Glomerular endothelial cell (primary cell): ENCODE results near the gene HLA-DOB. TPM values are rescaled to one million over a fixed set of nuclear protein-coding genes. Genes with fewer than 3 reads are reported as not detected.

Experiments used
- DNase-seq: peaks from one replicate; pipeline ENCODE4 v3.0.0-alpha.2; 2011; ENCODE audit warnings: low read depth, low spot score; ENCODE audit errors: extremely low read depth
- total RNA-seq: library from RNA; depleted of rRNA; stranded (reverse); fragments of >200 nt; gene quantifications from 2 replicates; pipeline ENCODE4 v1.2.3, GENCODE V29; 2015

The HLA-DOB gene
- total RNA-seq, 1 donor from 2014 or later = 1.2 TPM

DNA sequence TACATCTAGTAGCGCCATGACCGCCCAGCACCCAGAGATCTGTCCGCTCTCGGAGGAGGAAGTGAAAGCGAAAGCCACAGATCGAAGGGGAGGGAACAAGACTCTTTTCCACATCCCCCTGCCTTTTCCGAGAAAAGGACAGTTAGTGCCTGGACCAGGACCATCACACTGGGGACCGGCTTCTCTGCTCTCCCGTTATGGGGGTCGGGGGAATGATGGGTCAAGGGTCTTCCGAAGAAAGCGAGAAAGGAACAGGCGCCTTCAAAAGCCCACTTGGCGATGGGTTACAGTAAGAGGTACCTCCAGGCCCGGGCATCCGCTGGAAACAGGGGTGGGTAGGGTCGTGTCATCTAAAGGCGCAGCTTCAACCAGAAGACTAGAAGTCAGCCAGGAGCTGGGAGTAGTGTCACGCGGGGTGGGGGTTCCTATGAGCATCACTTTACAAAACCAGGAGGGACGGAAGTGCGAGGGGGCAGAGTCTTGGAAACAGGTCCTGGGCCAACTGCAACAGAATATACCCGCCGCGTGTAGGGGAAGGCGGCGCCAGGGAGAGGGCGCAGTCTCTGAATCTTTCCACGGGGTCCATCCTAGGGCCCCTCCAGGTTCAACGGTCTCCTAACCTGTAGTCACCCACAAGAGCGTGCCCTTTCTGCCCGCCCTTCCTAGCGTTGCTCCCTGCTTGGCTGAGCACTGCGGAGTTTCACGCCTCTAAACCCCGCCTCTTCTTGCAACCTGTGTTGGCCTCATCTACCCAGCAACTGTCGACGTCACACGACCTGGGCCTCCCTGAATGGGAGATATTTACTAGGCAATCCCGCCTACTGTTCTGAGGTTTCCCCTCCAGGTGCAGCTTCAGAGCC is 27.4 kb upstream of the HLA-DOB start, which contains the start of gene PSMB8:
PSMB8 (minus strand) TSS at position 69 of the 860 bp plus-strand sequence; CDS start at position 18, 51 bp downstream.
- no peak for DNase-seq

DNA sequence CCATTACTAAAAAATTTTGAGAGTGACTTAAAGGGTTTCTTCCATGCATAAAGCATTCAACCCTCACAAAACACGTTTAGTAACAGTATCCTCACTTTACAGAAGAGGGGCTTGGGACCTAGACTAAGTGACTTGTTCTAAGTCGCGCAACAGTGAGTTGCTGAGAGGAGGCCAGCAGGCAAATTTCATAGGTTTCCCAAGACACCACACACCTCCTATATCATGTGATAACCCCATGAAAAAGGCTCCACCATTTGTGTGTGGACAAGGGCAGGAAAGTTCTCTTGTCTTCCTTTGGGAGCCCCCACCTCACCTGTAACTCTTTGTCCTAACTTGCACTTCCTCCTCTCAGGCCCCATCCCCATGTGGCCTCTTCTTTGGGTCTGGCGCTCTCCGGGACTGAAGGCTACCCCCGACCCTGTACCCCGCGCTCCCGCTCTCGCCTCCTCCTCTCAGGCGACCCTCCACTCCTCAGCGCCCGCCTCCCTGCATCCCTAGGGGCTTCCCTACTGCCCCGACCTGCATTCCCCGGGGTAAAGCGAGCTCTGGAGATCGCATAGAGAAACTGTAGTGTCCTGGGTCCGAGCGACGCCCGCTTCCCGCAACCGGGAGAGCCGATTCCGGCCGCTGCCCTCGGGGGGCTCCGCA is 26.7 kb upstream of the HLA-DOB start:
- DNase-seq = no peak

GRCh38 chr6:32842690-32843089 is 25.9 kb upstream of the HLA-DOB start:
- DNase-seq = no peak

GRCh38 chr6:32842021-32842650 is 25.3 kb upstream of the HLA-DOB start:
- DNase-seq = no peak

DNA sequence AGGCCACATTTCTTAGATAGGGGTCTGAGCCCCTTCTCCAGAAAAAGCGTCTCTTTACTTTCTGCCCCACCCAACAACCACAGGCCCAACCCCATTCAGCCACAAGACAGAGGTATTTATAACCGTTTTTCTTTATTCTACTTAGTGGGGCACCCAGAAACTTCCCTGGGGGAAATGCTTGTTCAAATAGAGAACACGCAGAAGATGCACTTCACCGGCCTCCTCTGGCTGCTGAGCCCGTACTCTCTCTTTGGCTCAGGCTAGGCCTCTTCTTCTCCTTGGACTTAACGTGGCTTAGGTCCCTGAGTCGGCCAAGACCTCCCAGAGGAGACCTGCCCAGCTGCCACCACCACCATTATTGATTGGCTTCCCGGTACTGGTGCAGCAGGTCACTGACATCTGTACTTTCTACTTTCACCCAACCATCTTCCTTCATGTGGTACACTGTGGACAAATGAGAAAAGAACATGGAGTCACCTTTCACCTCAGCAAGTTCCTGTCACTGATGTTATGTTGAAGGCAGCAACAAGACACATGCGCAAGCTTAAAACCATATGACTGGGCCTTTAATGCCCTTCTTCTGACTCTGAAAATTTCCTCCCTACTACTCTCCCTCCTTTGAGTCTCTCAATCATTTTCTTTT is 23.9 kb upstream of the HLA-DOB start:
- DNase-seq = no peak

- DNase-seq = no peak
Measured at GRCh38 chr6:32839356-32839755, 22.6 kb upstream of the HLA-DOB start.

- DNase-seq = no peak
Measured at GRCh38 chr6:32838114-32838958, 21.5 kb upstream of the HLA-DOB start, which contains the start of gene TAP2. Gene TAP2 (minus strand): TSS chr6:32838739. CDS start chr6:32838233, 506 bp downstream.

DNA sequence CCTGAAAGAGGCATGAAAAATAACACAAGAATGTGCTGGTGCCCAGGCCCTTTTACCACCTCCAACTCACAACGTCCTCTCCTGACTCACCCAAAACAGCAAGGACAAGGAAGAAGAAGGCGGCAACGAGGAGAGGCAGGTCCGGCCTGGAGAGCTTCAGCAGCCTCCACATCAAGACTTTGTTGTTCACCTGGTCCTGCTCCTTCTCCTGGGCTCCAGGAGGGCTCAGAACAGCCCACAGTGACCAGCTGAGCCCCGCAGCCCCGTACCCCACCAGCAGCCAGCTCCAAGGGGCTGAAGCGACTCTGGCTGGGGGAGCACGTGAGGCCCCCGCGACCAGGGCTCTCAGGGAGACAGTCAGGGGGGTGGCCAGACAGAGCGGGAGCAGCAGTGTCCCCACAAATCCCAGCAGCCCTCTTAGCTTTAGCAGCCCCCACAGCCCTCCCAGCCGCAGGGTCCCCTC is 20.9 kb upstream of the HLA-DOB start:
- no peak for DNase-seq

- DNase-seq = no peak
Measured at GRCh38 chr6:32836873-32837272, 20.1 kb upstream of the HLA-DOB start.

- DNase-seq = no peak
Measured at GRCh38 chr6:32835167-32835893, 18.5 kb upstream of the HLA-DOB start.

- DNase-seq = no peak
Measured at GRCh38 chr6:32833664-32834063, 16.9 kb upstream of the HLA-DOB start.

DNA sequence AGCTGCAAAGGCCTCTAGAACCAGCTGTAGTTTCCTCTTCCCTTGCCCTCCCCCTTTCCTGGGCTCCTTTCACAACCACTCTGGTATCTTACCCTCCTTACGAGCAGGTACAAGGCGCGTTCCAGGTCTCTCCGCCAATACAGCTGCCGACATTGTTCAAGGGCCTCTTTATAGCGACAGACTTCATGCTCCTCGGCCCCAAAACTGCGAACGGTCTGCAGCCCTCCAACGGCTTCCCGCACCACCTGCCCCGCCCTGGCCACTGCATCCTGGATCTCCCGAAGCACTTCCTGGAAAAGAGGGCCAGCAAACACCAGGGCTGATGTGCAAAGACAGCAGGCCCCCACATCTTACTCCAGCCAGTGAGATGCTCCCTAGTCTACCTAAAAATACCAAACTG is 15.7 kb upstream of the HLA-DOB start:
- DNase-seq = no peak

GRCh38 chr6:32830936-32831335 is 14.1 kb upstream of the HLA-DOB start:
- DNase-seq = no peak

DNA sequence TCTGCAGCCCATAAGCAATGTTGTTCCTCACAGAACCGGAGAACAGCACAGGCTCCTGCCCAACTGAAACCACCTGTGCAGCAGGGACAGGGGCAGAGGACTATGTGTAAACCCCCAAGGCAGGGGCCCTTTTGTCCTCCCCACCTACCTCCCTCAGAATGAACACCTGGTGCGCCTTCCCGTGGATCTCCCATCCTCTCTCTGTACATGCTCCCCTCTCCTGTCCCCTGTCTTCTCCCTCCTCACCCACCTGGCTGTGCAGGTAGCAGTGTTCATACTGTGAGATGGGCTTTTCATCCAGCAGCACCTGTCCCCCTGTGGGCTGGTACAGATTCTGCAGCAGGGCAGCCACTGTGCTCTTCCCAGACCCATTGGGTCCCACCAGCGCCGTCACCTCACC is 13.2 kb upstream of the HLA-DOB start:
- DNase-seq = no peak

GRCh38 chr6:32829495-32829894 is 12.7 kb upstream of the HLA-DOB start:
- no peak for DNase-seq

GRCh38 chr6:32827025-32827424 is 10.2 kb upstream of the HLA-DOB start:
- no peak for DNase-seq

- DNase-seq = no peak
Measured at GRCh38 chr6:32825966-32826365, 9.2 kb upstream of the HLA-DOB start.

GRCh38 chr6:32819729-32820128 is 2.9 kb upstream of the HLA-DOB start:
- DNase-seq = no peak

- DNase-seq = no peak
Measured at GRCh38 chr6:32818867-32819266, 2.1 kb upstream of the HLA-DOB start.
